HEK293T (cell line): ENCODE measurements around the gene BAHCC1.

ENCODE experiments used
- FOXK2 ChIP-seq: fragments of 450-650 bp; IDR thresholded peaks from 2 replicates; pipeline ENCODE4 v1.6.1; 2016; ENCODE audit warnings: mild to moderate bottlenecking
- FOXM1 ChIP-seq: fragments of 450-650 bp; IDR thresholded peaks from 2 replicates; pipeline ENCODE4 v1.6.1; 2017; ENCODE audit warnings: mild to moderate bottlenecking, borderline replicate concordance
- L3MBTL2 ChIP-seq: fragments of 450-650 bp; conservative IDR thresholded peaks from 2 replicates; pipeline ENCODE4 v1.6.1; 2016; ENCODE audit warnings: mild to moderate bottlenecking
- NFRKB ChIP-seq: fragments of 450-650 bp; IDR thresholded peaks from 2 replicates; pipeline ENCODE4 v1.6.1; 2016; ENCODE audit warnings: mild to moderate bottlenecking, moderate library complexity
- SP1 ChIP-seq: fragments of 450-650 bp; IDR thresholded peaks from 2 replicates; pipeline ENCODE4 v1.6.1; 2017
- TARDBP ChIP-seq: fragments of 450-650 bp; IDR thresholded peaks from 2 replicates; pipeline ENCODE4 v1.6.1; 2016

GRCh38 chr17:81468770-81469121, 73.5 kb downstream of the BAHCC1 start:
- TF ChIP-seq L3MBTL2 (no peak), SP1 (no peak), TARDBP (no peak), FOXM1 (no peak), FOXK2 (no peak), NFRKB (no peak)
